ENCODE results near the gene TMTC3.

DNA sequence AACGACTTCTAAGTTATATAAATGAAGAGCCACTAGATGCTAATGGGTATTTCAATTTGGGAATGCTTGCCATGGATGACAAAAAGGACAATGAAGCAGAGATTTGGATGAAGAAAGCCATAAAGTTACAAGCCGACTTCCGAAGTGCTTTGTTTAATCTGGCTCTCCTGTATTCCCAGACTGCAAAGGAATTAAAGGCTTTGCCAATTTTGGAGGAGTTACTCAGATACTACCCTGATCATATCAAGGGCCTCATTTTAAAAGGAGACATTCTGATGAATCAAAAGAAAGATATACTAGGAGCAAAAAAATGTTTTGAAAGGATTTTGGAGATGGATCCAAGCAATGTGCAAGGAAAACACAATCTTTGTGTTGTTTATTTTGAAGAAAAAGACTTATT lies 52.8 kb downstream of the TMTC3 start:
- TF ChIP-seq POLR2AphosphoS5 (IDR thresholded peaks at IDR 0.05) (no peak), POLR2A (IDR thresholded peaks at IDR 0.05) (no peak)
- TF ChIP-seq, protein P1, sequence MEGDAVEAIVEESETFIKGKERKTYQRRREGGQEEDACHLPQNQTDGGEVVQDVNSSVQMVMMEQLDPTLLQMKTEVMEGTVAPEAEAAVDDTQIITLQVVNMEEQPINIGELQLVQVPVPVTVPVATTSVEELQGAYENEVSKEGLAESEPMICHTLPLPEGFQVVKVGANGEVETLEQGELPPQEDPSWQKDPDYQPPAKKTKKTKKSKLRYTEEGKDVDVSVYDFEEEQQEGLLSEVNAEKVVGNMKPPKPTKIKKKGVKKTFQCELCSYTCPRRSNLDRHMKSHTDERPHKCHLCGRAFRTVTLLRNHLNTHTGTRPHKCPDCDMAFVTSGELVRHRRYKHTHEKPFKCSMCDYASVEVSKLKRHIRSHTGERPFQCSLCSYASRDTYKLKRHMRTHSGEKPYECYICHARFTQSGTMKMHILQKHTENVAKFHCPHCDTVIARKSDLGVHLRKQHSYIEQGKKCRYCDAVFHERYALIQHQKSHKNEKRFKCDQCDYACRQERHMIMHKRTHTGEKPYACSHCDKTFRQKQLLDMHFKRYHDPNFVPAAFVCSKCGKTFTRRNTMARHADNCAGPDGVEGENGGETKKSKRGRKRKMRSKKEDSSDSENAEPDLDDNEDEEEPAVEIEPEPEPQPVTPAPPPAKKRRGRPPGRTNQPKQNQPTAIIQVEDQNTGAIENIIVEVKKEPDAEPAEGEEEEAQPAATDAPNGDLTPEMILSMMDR (IDR thresholded peaks at IDR 0.05), result no peak
